HG03060 (cell line): ENCODE data around the gene PCSK6.
"Not testable (repeated sequence)": the region's sequence is repeated elsewhere in the genome, so short reads cannot be mapped to it uniquely, and the experiment has no call there.

Source experiments
- ATAC-seq: cut with Tn5 transposase; IDR thresholded peaks from one replicate; pipeline ENCODE4 v1.9.1; 2021; ENCODE audit warnings: low read depth, moderate number of reproducible peaks; ENCODE audit not compliant: unreplicated experiment

PCSK6 gene

DNA sequence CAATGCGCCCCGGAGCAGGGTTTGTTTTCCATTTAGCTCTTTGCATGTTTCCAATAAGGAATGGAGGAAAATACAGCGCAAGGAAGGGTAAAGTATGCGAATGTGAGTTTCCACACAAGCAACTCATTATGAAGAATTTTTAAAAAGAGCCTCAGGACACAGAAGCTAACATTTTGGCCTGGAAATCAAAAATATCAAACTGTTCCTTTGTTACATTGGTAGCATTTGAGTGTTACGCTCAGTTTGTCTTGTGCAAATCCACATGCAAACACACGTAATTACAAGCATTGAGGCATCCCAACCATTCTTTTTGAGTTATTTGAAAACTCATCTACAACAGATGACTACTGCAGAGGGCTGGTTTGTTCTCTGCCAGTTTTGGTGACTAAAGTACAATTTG is 101.5 kb downstream of the PCSK6 start:
- no peak for ATAC-seq

DNA sequence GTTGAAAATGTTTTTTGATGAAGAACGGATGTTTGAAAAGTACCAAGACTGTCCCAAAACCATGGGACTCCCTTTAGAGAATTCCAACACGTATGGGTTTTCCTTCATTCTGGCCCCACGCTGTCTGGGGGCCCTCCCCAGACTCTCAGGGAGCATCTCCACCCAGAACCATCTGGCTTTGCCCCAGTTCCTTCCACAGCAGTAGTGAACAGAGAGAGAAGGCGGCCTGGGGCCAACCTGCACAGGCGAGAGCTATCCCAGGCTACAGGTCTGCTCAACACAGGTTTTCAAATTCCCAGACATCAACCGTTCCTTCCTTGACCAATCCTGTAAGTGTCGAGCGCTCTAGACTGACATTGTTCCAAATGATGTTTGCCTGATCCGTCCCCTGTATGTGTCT is 101.9 kb downstream of the PCSK6 start:
- no peak for ATAC-seq

DNA sequence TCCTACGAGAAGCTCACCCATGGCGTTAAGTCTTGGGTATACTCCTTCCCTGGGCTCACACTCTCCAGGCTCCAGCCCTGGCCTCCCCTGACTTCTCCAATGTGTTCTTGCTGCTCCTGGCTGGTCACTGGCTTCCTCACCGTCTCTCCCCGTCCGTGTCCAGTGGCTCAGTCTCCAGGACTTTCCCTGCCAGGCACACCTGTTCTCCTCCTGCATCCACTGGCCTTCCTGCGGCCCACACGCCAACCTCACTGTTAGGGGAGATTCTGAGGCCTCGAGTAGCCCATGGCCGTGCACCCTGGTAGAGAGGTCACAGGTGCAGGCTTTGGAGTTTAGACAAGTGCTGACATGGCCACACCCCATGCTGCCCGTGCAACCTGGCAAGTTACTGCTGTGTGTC is 102.5 kb downstream of the PCSK6 start:
- no peak for ATAC-seq

DNA sequence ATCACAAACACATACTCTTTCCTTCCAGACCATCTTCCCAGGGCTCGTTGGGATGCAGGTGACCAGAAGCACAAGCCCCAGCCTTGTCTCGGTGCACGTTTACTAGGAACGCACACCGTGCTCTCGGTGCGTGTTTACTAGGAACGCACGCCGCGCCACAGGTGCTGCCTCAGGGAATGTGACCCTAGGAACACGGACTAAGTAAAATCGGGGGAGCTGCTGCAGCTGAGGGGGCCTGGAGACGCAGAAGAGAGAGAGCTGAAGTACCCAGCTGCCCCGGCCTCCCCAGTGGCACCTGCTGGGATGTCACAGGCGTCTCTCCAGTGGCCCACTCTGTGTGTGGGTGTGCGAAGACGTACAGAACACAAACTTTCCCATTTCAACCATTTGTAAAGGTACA is 103.5 kb downstream of the PCSK6 start:
- ATAC-seq: no peak

DNA sequence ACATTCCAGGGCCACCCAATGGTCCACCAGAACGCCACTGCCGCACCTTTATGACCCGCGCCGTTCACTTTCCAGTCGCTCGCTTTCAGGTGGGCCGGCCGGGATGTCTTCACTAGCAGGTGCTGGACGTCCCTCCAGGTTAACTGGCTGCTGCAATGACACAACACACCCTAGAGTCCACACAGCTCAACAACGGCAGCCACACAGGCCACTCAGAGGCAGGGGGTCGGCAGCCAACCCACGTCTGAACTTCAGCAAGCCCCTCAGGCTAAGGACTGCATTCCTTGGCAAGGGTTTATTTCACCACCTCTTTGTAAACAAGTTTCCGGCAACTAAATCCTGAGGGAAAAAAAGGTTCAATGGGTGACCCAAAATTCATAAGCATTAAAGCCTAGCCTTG is 105.2 kb downstream of the PCSK6 start:
- no peak for ATAC-seq

DNA sequence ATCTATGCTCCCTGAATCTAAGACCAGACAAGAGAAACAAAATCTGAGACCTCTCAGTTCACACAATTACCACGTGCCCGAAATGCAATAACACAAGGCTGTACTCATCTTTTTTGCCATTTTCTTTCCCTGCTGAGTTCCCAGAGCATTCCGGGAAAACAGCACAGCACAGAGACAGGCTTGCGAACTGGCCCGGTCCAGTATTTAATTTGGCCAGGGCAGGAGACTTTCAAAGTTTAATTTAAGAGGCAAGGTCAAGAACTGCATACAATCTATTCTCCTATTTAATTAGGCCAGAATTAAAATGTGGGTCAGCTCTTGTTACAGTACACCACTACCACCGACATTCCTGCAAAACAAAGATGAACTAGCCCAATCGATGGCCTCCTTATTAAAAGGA is 107.0 kb downstream of the PCSK6 start:
- no peak for ATAC-seq

DNA sequence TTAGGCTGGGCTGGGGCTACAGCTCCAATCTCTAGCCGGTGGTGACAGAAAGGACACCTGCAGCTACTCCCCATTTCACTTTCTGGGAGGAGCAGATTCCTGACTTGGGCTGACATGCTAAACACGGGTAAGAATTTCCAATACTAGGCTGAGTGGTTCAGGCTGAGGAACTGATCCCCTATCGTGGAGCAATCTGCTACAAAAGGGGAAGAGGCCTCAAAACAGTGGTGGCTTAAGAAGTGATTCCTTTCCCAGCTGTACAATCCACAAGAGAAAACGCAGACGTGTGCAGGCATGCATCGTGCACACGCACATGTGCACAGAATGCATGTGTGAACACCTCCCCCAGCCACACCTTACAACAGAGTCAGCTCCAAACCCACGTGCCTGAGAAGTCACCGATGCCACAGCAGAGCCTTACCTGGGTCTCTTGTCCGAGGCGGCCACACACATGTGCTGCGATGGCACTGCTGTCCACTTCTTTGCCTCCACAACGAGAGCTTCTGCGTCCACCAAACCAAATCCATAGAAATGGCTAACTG is 107.8 kb downstream of the PCSK6 start:
- no peak for ATAC-seq

GRCh38 chr15:101380146-101380545 is 109.4 kb downstream of the PCSK6 start:
- ATAC-seq: no peak

DNA sequence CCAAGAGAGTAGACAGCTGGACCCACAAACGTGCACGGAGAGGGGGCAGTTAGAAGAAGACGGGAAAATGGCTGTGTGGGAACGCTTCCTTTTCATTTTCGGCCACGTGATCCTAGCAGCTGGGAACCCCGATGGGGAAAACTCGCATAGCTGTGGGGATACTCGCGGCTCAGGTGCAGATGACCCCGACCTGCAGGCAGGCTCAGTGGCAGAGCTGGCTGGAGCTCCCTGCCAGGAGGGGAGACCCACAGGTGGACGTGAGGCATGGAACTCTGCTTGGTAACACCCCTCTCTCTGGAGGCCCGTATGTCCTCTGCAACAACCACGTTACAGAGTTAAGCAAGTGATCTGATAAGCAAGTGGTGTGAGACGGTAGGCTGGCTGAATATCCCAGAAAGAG is 109.9 kb downstream of the PCSK6 start:
- no peak for ATAC-seq

DNA sequence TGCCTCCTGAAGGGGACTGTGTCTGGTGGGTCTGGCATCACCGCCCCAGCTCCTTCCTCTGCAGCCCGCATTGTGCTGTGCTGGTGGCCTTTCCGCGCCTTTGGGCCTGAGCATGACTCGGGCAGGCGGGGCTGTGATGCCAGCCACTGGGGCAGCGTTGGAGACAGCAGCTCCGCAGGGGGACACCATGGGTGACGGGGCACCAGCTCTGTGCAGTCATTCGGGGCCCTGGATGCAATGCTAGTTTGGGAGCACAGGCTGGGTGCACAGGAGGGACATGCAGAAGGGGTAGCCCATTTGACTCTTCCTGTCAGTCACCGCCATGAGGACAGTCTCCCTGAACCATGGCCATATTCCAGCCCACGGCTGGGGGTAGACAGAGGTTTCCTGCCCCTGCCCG is 110.6 kb downstream of the PCSK6 start:
- no peak for ATAC-seq

GRCh38 chr15:101378171-101378755 is 111.2 kb downstream of the PCSK6 start:
- ATAC-seq: no peak

DNA sequence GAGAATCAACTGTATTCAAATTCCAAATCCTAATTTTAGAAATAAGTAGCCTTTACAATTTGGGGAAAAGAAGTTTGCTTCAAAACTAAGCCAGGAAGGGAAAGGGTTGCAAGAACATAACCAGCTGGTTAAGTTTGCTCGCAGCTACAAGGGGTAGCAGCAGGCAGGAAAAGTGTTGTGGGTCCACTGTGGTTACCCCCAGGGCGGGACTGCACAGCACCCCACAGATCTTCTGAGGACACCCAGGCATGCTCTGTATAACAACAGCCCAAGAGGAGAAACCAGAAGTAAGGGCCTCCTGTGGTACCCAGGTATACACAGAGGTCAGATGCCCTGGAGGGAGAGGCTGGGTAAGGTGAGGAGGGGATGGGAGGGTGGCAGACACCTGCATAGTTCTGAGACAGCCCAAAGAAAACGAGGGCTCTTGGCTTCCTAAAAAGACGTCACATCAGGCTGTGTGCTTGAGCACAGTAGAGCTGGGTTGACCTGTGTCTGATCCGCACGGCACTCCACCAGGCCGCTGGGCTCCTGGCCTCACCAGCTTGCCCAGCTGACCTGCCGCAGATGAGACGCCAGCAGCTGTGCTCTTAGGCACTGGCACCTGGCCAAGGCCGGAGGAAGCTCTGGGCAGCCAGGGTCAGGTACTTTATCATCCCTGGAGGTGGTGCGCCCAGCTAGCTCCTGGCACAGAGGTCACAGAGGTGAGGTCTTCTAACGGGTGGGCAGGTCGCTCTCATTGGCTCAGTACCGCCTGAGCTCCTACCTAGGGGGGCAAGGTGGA is 112.7 kb downstream of the PCSK6 start:
- ATAC-seq: no peak

DNA sequence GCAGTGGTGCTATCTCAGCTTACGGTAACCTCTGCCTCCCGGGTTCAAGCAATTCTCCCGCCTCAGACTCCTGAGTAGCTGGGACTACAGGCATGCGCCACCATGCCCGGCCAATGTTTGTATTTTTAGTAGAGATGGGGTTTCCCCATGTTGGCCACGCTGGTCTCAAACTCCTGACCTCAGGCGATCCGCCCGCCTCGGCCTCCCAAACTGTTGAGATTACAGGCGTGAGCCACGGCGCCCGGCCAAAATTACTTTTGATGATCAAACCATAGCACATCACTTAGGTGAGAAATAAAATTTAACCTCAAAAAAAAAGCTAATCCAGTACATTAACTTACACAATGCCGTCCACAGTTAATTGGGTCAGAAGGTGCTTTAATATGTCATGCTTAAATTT is 114.5 kb downstream of the PCSK6 start:
- ATAC-seq: not testable (repeated sequence)

GRCh38 chr15:101374326-101374725 is 115.2 kb downstream of the PCSK6 start:
- no peak for ATAC-seq

DNA sequence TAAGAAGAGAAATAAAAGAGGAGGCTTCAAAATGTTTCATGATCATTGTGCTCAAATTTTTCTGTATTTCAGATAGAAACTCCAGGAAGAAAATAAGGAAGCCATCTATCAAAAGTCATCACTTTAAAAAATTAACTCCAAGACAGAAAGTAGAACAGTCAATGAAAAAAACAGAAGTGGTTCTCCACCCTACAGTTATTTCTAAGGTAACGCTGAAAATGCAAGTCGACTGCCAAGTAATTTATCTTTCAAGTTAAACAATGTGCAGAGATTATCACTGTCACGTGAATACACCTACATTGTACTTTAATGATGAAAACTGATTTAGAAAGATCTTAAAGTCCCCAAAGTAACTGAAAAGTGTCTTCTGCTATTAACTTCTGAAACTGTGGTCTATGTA is 115.9 kb downstream of the PCSK6 start:
- no peak for ATAC-seq

DNA sequence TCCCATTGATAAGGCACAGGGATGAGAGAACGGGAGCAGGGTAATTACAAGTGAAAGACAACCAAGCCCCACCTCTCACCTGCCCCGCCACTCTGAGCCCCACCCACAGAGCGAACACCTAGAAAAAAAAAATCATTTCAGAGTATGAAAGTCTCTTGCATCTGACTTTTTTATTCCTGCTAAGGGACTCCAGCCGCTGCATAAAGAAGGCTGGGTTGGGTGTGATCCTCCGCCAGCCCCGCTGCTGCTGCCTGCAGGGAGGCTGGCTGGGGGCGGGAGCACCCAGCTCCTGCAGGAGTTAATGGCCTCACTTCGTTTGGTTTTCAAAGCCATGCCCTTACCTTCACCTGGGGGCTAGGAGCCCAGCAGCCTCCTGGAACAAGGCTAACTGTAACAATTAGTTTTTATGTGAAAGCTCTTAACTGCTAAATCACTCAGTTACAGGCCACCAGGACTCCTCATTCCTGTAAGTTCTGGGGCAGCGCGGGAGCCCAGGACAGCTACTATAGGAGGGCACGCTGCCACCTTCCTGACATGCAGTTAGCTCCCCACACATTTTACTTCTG is 116.5 kb downstream of the PCSK6 start:
- no peak for ATAC-seq

- no peak for ATAC-seq
Measured at GRCh38 chr15:101372149-101372577, 117.3 kb downstream of the PCSK6 start.

DNA sequence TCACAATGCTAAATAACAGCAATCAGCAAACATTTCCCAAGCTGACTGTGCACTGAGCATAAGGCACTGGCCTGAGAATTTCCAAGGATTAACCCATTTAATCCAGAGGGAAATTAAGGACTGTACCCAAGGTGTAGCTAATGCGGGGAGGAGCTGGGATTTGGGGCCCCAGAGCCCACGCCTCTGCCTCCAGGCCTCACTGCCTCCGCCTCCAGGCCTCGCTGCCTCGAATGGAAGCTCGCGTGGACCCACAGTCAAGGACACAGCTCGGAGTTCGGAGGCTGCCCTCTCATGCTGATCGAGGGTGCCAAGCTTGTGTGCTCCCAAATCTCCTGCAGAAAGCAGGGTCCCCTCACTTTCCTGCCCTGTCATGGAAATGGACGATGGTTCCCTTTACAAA is 118.0 kb downstream of the PCSK6 start:
- ATAC-seq: no peak

GRCh38 chr15:101371081-101371480 is 118.4 kb downstream of the PCSK6 start:
- ATAC-seq: no peak

- no peak for ATAC-seq
Measured at GRCh38 chr15:101370330-101371024, 119.0 kb downstream of the PCSK6 start.

GRCh38 chr15:101369676-101370075 is 119.8 kb downstream of the PCSK6 start:
- ATAC-seq: no peak
